Sciatic nerve (tissue), 2 donors: ENCODE results near the gene JMY. TPM values are rescaled to one million over a fixed set of nuclear protein-coding genes. Genes with fewer than 3 reads are reported as not detected.

Source experiments
- ATAC-seq: fragments of 200-7000 bp; cut with Tn5 transposase; one replicate; pipeline ENCODE4 v1.9.1; 2020; ENCODE audit warnings: mild to moderate bottlenecking, moderate library complexity
- DNase-seq: peaks from one replicate; pipeline ENCODE4 v3.0.0-alpha.2; 2020; ENCODE audit warnings: low spot score
- intact Hi-C: fragments of 100-400 bp; cut with DNase I; formaldehyde crosslinking; loops from one replicate; pipeline ENCODE4 v1.14.2; 2022
- total RNA-seq: library from RNA; stranded (reverse); fragmentation: NEBNext Ultra II Directional; extraction: Animal tissue kit (Norgen Biotek cat#: 25700); gene quantifications from one replicate; pipeline ENCODE4 v1.2.1, GENCODE V29; 2021
- donor health status: DM: no; HTN: no; CAD: no.
- donor health status: DM: no; HTN: no; CAD: no.

JMY gene
- total RNA-seq, 1 donor from 2014 or later, result 20.6 TPM

DNA sequence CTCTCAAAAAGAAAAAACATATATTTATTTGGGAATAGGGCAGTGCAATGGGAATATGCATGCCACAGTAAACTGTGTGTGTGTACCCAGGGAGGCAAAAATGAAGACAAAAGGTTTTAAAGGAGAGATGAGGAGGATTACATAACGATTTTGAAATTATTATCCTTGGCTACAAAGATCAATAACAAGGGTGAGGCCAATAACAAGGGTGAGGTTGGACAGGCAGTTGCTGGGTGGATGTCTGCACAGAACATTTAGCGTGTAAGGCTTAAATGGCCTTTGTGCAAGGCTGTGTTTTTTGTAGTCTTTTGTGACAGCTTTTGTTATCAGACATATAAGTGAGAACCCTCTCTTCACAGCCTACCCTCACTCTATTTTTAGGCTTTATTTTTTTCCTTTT lies 114.0 kb downstream of the JMY start:
- intact Hi-C loops, result no loop called here
- DNase-seq (no peak), ATAC-seq (peak; percentile 83)

DNA sequence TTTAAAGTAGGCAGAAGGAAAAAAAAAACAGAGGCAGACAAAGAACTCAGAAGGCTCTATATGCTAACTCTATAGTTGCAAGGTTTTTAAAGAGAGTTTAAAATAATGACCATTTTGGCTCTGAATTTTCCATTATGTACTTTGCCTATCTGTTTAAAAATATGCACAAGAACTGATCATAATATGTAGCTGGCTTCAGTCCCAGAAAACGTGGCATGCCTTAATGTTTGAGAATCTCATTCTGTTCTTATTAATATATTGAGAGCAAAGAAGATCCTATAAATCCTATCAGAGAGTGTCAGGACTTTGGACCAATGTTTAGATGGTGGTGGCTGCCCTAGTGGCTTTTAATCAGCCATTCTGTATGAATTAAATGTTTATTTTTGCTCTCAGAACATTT lies 121.5 kb downstream of the JMY start:
- ATAC-seq (no peak), DNase-seq (no peak)
- intact Hi-C loops, result no loop called here

Other genes starting within 250 kb of the JMY start
- gene DMGDH, start 166.5 kb upstream of the JMY start, total RNA-seq, result 8.0 TPM
- 33.2 TPM for gene BHMT2, start 166.4 kb upstream of the JMY start, total RNA-seq
- gene BHMT, start 124.3 kb upstream of the JMY start, total RNA-seq, result 3.2 TPM